Stimulated activated CD4-positive, alpha-beta T cell treated with anti-CD3 and anti-CD28 coated beads, TNF-alpha, amount 100 ng/mL, for 24 hours (primary cell): ENCODE data around the gene PARD3.

Source experiments
- DNase-seq, 3 experiments: peaks; one replicate each; pipeline ENCODE4 v3.0.0-alpha.2; 2020; ENCODE audit warnings: low read depth in 3 of 3

PARD3 gene

GRCh38 chr10:34311679-34312078, 503.4 kb downstream of the PARD3 start:
- DNase-seq, result no peak

- DNase-seq, result no peak
Observed at GRCh38 chr10:34310234-34310633, 504.9 kb downstream of the PARD3 start.

- no peak for DNase-seq
Observed at GRCh38 chr10:34305189-34305588, 509.9 kb downstream of the PARD3 start.

- no peak for DNase-seq
Observed at GRCh38 chr10:34303022-34303421, 512.1 kb downstream of the PARD3 start.

GRCh38 chr10:34299105-34299611, 515.9 kb downstream of the PARD3 start:
- DNase-seq, result no peak

- no peak for DNase-seq
Observed at GRCh38 chr10:34298346-34298818, 516.7 kb downstream of the PARD3 start.

GRCh38 chr10:34297541-34298345, 517.4 kb downstream of the PARD3 start:
- no peak for DNase-seq

- DNase-seq, result no peak
Observed at GRCh38 chr10:34295142-34295548, 520.0 kb downstream of the PARD3 start.

GRCh38 chr10:34294137-34294536, 521.0 kb downstream of the PARD3 start:
- DNase-seq, result no peak

GRCh38 chr10:34292675-34293074, 522.4 kb downstream of the PARD3 start:
- no peak for DNase-seq

GRCh38 chr10:34292194-34292565, 522.9 kb downstream of the PARD3 start:
- no peak for DNase-seq

GRCh38 chr10:34291466-34292193, 523.5 kb downstream of the PARD3 start:
- DNase-seq, result no peak

GRCh38 chr10:34290412-34291081, 524.5 kb downstream of the PARD3 start:
- DNase-seq, result no peak

- no peak for DNase-seq
Observed at GRCh38 chr10:34288634-34289033, 526.5 kb downstream of the PARD3 start.

- DNase-seq, result no peak
Observed at GRCh38 chr10:34286136-34286739, 528.9 kb downstream of the PARD3 start.

- DNase-seq, result no peak
Observed at GRCh38 chr10:34281661-34282582, 533.2 kb downstream of the PARD3 start.

- DNase-seq, result no peak
Observed at GRCh38 chr10:34280599-34281374, 534.3 kb downstream of the PARD3 start.

- DNase-seq, result no peak
Observed at GRCh38 chr10:34275626-34276130, 539.4 kb downstream of the PARD3 start.

- no peak for DNase-seq
Observed at GRCh38 chr10:34274906-34275305, 540.2 kb downstream of the PARD3 start.

GRCh38 chr10:34273340-34273739, 541.8 kb downstream of the PARD3 start:
- no peak for DNase-seq
